Activated B cell treated with CpG ODN at 0.5 μM for 24 hours (primary cell): Measurements from ENCODE around the gene TMEM269. TPM values are rescaled to one million over a fixed set of nuclear protein-coding genes. Genes with fewer than 3 reads are reported as not detected.
A peak's percentile ranks its signal among the peaks of the same experiment; 100 is the strongest.

ENCODE experiments used
- ATAC-seq: fragments of 200-7000 bp; cut with Tn5 transposase; one replicate; pipeline ENCODE4 v1.10.0; 2021; ENCODE audit warnings: low read depth, mild to moderate bottlenecking, moderate library complexity
- CTCF ChIA-PET: fragments of 350-600 bp; sonication (Branson Sonifier 250); formaldehyde crosslinking; loops from one replicate; lab custom pipeline; 2021; ENCODE audit warnings: antibody characterized with exemption; lab: Charles Lee
- POLR2A ChIA-PET: fragments of 350-600 bp; sonication (Branson Sonifier 250); formaldehyde crosslinking; loops from one replicate; lab custom pipeline; 2021; ENCODE audit warnings: antibody characterized with exemption; lab: Charles Lee
- DNase-seq: peaks from one replicate; pipeline ENCODE4 v3.0.0; 2022
- H3K27ac Mint-ChIP-seq: one replicate; pipeline ENCODE4 v1.8.0; 2020; ENCODE audit warnings: mixed read lengths
- H3K27me3 Mint-ChIP-seq: one replicate; pipeline ENCODE4 v1.8.0; 2021; ENCODE audit warnings: mixed read lengths
- H3K36me3 Mint-ChIP-seq: one replicate; pipeline ENCODE4 v1.8.0; 2021; ENCODE audit warnings: low read depth, mixed read lengths
- H3K4me1 Mint-ChIP-seq: one replicate; pipeline ENCODE4 v1.8.0; 2021; ENCODE audit warnings: mixed read lengths
- H3K4me3 Mint-ChIP-seq: one replicate; pipeline ENCODE4 v1.8.0; 2020; ENCODE audit warnings: mild to moderate bottlenecking, mixed read lengths
- H3K9me3 Mint-ChIP-seq: one replicate; pipeline ENCODE4 v1.8.0; 2020; ENCODE audit warnings: mixed read lengths
- CTCF ChIP-seq: fragments of 200-600 bp; IDR thresholded peaks from one replicate; pipeline ENCODE4 v1.8.0; 2022; ENCODE audit warnings: antibody characterized with exemption, mild to moderate bottlenecking
- intact Hi-C: fragments of 100-400 bp; cut with micrococcal nuclease; formaldehyde crosslinking; loops from one replicate; pipeline ENCODE4 v1.15.1; 2024
- total RNA-seq: library from RNA; stranded (reverse); gene quantifications from 2 replicates; pipeline ENCODE4 v1.2.3, GENCODE V29; 2022

The TMEM269 gene
- total RNA-seq, 1 donor from 2014 or later, result 0.31 TPM

- Mint-ChIP-seq H3K27me3 (no peaks in the 10 kb centered on the region), H3K27ac (peak overlapping the region; percentile 86), H3K4me3 (peak overlapping the region; percentile 86), H3K9me3 (no peaks in the 10 kb centered on the region), H3K4me1 (peaks cover 20% of the 10 kb centered on the region), H3K36me3 (peaks cover 17% of the 10 kb centered on the region)
- DNase-seq, result no peak
- POLR2A ChIA-PET, result interaction anchor here (0.6 to 3.2 kb wide), 4 partner anchors 30 to 453 kb away, joined by 3 to 32 read pairs (median 10); partner anchors contain the start of genes C1orf50, P3H1 and ZNF691
- TF ChIP-seq CTCF, result no peak
- intact Hi-C loops, result loop anchor here (2.0 to 5.0 kb wide), 2 partner anchors 106 to 133 kb away; partner anchors contain the start of gene YBX1
- CTCF ChIA-PET, result interaction anchor here (0.8 to 2.8 kb wide), 4 partner anchors 49 to 258 kb away, joined by 3 to 13 read pairs (median 4); partner anchors contain the start of genes C1orf50 and P3H1
- no peak for ATAC-seq
Measured at GRCh38 chr1:42815941-42816584, 31.3 kb downstream of the TMEM269 start.

DNA sequence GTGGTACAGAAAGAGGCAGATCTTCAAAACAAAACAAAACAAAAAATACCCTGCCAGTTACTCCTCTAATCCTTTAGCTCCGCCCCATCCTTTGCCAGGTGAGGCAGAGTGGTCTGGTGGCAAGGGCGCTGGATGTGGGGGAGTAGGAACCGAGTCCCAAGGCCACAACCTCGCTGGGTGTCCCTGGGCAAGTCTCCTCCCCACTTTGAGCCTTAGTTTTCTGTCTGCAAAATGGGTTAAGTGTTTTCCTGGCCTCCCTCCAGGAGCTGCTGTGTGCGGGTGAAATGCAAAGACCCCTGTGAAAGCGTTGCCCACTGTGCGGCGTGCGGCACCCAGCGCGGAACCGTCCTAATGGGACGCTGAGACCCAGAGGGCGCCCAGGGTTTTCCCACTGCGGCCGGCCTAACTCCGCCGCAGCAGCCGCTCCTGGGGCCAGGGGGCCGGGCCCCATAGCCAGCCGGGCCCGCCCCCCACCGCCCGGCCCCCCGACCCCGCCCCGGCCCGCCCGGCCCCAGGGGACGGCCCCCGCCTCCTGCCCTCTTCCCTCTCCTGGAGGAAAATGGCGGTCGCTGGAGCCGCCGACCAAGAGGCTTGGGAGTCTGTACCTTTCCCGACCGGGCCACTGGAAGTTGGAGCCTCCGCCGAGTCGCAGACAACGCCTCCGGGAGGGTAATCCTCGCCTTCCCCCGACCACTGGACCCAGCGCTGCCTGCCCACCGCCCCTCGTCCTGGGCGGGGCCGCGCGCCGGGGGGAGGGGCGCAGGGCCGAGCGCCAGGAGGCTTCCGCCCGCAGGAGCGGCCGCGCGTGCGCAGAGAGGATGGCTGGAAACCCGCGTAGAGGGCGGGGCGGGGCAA is 32.0 kb downstream of the TMEM269 start, which contains the start of the genes ERMAP and SVBP:
TSS of gene ERMAP (plus strand) at position 538 of the 855 bp plus-strand sequence. CDS start 13,327 bp downstream, outside the sequence.
TSS of gene SVBP (minus strand) at position 813 of the 855 bp plus-strand sequence. CDS start 853 bp downstream, outside the sequence.
- peak; percentile 88 for ATAC-seq
- intact Hi-C loops, result loop anchor here (1.0 to 5.0 kb wide), 7 partner anchors 29 to 482 kb away; partner anchors contain the start of genes C1orf50, CFAP57, EBNA1BP2 and FOXJ3
- Mint-ChIP-seq H3K9me3 (no peaks in the 10 kb centered on the region), H3K4me1 (peaks cover 20% of the 10 kb centered on the region), H3K27ac (peak within 1 kb of the TSS; percentile 86), H3K36me3 (peaks cover 13% of the 10 kb centered on the region), H3K27me3 (no peaks in the 10 kb centered on the region), H3K4me3 (peak within 1 kb of the TSS; percentile 86)
- ChIA-PET POLR2A (interaction anchor here (0.7 to 3.2 kb wide), 8 partner anchors 30 to 355 kb away, joined by 3 to 32 read pairs (median 3); partner anchors contain the start of genes C1orf50, CFAP57, EBNA1BP2 and P3H1), CTCF (interaction anchor here (1.0 to 2.8 kb wide), 4 partner anchors 50 to 257 kb away, joined by 3 to 13 read pairs (median 4); partner anchors contain the start of genes C1orf50 and P3H1)
- peak; percentile 97 for DNase-seq
- TF ChIP-seq CTCF, result no peak

- Mint-ChIP-seq H3K4me1 (peaks cover 20% of the 10 kb centered on the region), H3K27me3 (no peaks in the 10 kb centered on the region), H3K4me3 (peak overlapping the region; percentile 79), H3K27ac (no peak overlapping the region), H3K36me3 (peaks cover 13% of the 10 kb centered on the region), H3K9me3 (no peaks in the 10 kb centered on the region)
- DNase-seq (no peak), ATAC-seq (no peak)
- TF ChIP-seq CTCF, result no peak
- ChIA-PET POLR2A (interaction anchor here (0.7 to 3.2 kb wide), 7 partner anchors 29 to 355 kb away, joined by 3 to 32 read pairs (median 3); partner anchors contain the start of genes C1orf50, CFAP57, EBNA1BP2 and P3H1), CTCF (interaction anchor here (1.2 to 2.8 kb wide), 3 partner anchors 50 to 256 kb away, joined by 3 to 13 read pairs (median 3); partner anchors contain the start of genes C1orf50 and P3H1)
- intact Hi-C loops, result loop anchor here (1.0 to 5.0 kb wide), 7 partner anchors 29 to 482 kb away; partner anchors contain the start of genes C1orf50, CFAP57, EBNA1BP2 and FOXJ3
Measured at GRCh38 chr1:42817440-42817767, 32.6 kb downstream of the TMEM269 start.

GRCh38 chr1:42817976-42818375 is 33.2 kb downstream of the TMEM269 start:
- peaks cover 13% of the 10 kb centered on the region for H3K36me3 Mint-ChIP-seq
- H3K27me3 Mint-ChIP-seq, result no peaks in the 10 kb centered on the region
- TF ChIP-seq CTCF, result no peak
- CTCF ChIA-PET, result interaction anchor here (1.3 to 2.8 kb wide), 2 partner anchors 105 to 256 kb away, joined by 3 to 13 read pairs; no protein-coding TSS in a partner anchor
- DNase-seq (no peak), ATAC-seq (no peak)
- intact Hi-C loops, result loop anchor here (1.0 to 5.0 kb wide), 7 partner anchors 28 to 483 kb away; partner anchors contain the start of genes C1orf50, CFAP57, EBNA1BP2 and FOXJ3
- peaks cover 20% of the 10 kb centered on the region for H3K4me1 Mint-ChIP-seq
- no peaks in the 10 kb centered on the region for H3K9me3 Mint-ChIP-seq
- H3K4me3 Mint-ChIP-seq, result peak overlapping the region; percentile 79
- H3K27ac Mint-ChIP-seq, result no peak overlapping the region
- POLR2A ChIA-PET, result interaction anchor here (0.7 to 3.2 kb wide), 7 partner anchors 28 to 354 kb away, joined by 3 to 32 read pairs (median 3); partner anchors contain the start of genes C1orf50, CFAP57, EBNA1BP2 and P3H1
